ENCODE data around the gene BPIFA2.

DNA sequence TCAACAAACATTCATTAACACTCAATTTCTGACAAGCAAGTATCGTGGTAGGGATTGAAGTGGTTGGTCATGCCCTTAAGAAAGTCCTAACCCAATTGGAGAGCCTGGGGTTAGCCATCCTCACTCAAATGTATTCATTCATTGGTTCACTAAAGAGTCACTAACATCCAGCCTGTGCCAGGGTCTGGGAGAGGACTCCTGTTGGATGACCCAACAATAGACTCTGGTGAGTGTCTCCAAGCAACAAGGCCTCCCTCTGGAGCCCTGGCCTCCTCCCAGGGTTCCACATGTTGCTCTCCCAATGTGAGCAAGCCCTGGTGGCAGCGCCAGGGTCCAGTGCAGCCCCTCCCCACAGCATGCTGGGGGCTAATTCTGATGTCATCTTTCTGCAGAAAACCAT is 49.1 kb downstream of the BPIFA2 start, which contains the start of gene BPIFA3:
- TF ChIP-seq, protein P1, sequence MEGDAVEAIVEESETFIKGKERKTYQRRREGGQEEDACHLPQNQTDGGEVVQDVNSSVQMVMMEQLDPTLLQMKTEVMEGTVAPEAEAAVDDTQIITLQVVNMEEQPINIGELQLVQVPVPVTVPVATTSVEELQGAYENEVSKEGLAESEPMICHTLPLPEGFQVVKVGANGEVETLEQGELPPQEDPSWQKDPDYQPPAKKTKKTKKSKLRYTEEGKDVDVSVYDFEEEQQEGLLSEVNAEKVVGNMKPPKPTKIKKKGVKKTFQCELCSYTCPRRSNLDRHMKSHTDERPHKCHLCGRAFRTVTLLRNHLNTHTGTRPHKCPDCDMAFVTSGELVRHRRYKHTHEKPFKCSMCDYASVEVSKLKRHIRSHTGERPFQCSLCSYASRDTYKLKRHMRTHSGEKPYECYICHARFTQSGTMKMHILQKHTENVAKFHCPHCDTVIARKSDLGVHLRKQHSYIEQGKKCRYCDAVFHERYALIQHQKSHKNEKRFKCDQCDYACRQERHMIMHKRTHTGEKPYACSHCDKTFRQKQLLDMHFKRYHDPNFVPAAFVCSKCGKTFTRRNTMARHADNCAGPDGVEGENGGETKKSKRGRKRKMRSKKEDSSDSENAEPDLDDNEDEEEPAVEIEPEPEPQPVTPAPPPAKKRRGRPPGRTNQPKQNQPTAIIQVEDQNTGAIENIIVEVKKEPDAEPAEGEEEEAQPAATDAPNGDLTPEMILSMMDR (IDR thresholded peaks at IDR 0.05 in 4 of 5, conservative IDR thresholded peaks at IDR 0.05 in 1 of 5): no peak
- no peak for TF ChIP-seq POLR2A (IDR thresholded peaks at IDR 0.05)
